Measurements from ENCODE around the gene STARD13.

GRCh38 chr13:33111414-33112110 lies 174.0 kb downstream of the STARD13 start:
- TF ChIP-seq POLR2A (IDR thresholded peaks at IDR 0.05; ENCODE audit: borderline replicate concordance, extremely low read depth, insufficient read depth, insufficient read length) (no peak), MAX (IDR thresholded peaks at IDR 0.05) (no peak), CTCF (IDR thresholded peaks at IDR 0.05 in 2 of 3, conservative IDR thresholded peaks at IDR 0.05 in 1 of 3; ENCODE audit: borderline replicate concordance in 1 of 3, insufficient read depth in 1 of 3, low read depth in 2 of 3, low read length in 2 of 3) (no peak), YY1 (IDR thresholded peaks at IDR 0.05; ENCODE audit: extremely low read depth, insufficient replicate concordance, low read depth, low read length) (no peak), POLR2AphosphoS5 (IDR thresholded peaks at IDR 0.05; ENCODE audit: low read depth, low read length) (no peak), EZH2phosphoT487 (IDR thresholded peaks at IDR 0.05; ENCODE audit: borderline replicate concordance) (no peak), TCF7L2 (IDR thresholded peaks at IDR 0.05; ENCODE audit: borderline replicate concordance, extremely low read depth, insufficient read depth, insufficient read length) (no peak), ZNF274 (IDR thresholded peaks at IDR 0.05; ENCODE audit: low read depth, low read length) (no peak), RAD21 (IDR thresholded peaks at IDR 0.05; ENCODE audit: low read depth) (no peak), EZH2 (IDR thresholded peaks at IDR 0.05) (no peak), ZBTB33 (IDR thresholded peaks at IDR 0.05; ENCODE audit: extremely low read depth, insufficient replicate concordance, low read length) (no peak), SRF (IDR thresholded peaks at IDR 0.05; ENCODE audit: low read depth) (no peak), SP1 (IDR thresholded peaks at IDR 0.05; ENCODE audit: low read depth) (no peak)
